ENCODE data around the gene FAM149B1.

FAM149B1 gene

GRCh38 chr10:73174148-73174925, 6.4 kb downstream of the FAM149B1 start:
- no peak for DNase-seq

GRCh38 chr10:73182568-73182967, 14.6 kb downstream of the FAM149B1 start:
- DNase-seq = no peak

GRCh38 chr10:73183667-73184281, 15.9 kb downstream of the FAM149B1 start:
- no peak for DNase-seq

DNA sequence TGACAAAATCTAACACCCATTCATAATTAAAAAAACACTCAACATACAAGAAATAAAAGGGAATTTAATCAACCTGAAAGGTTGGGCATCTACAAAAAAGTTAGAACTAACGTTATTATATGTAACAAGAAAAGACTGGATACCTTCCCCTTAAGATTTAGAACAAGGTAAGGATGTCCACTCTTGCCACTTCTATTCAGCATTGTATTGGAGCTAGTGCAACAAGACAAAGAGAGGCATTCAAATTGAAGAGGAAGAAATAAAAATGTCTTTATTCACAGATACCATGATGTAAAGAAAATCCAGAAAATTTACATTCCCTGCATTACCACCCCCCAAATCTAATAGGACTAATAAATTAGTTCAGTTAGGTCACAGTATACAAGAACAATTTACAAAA, 18.3 kb downstream of the FAM149B1 start:
- DNase-seq = no peak

DNA sequence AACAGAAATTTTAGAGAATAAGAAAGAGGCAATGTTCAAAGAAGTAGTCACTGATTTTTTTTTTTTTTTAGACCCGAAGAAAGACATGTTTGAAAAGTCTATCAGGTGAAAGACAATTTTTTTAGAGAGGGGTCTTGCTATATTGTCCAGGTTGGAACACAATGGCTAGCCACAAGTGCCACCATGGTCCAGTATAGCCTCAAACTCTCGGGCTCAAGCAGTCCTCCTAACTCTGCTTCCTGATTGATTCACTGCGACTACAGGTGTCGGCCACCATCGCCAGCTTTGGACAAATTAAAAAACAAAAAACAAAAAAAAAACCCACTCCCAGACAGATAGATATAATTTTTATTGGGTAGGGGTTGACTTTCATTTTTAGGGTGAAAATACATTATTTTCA, 22.3 kb downstream of the FAM149B1 start:
- DNase-seq = no peak

GRCh38 chr10:73205081-73205480, 37.2 kb downstream of the FAM149B1 start:
- DNase-seq = no peak

DNA sequence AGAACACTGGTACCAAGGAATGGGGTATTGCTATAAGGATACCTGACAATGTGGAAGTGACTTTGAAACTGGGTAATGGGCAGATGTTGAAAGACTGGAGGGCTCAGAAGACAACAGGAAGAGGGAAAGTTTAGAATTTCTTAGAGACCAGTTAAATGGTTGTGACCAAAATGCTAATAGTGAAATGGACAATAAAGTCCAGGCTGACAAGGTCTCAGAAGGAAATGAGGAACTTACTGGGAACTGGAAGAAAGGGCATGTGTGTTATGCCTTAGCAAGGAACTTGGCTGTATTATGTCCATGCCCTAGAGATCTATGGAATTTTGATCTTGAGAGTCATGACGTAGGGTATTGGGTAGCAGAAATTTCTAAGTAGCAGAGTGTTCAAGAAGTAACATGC, 38.0 kb downstream of the FAM149B1 start:
- no peak for DNase-seq

- no peak for DNase-seq
These were observed 38.5 kb downstream of the FAM149B1 start for GRCh38 chr10:73206385-73206784.

GRCh38 chr10:73207883-73208282, 40.0 kb downstream of the FAM149B1 start:
- DNase-seq = no peak

DNA sequence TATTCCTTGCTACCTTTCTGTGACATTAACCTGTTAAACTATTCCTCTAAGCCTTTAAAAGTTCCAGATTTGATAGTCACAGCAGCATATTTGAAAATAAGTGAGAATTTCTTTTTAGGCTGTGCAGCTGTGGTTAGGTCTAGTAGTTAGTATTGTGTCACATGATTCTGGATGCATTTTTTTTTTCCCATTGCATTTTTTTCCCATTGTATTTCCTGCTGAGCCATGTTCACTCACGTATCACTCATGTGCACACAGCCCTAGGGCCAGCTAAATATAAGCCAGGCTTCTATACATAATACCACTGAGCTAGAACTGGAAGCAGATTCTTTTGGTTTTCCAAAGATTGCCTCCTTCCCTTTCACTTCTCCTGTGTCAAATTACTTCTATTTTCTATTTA, 41.8 kb downstream of the FAM149B1 start:
- no peak for DNase-seq

DNA sequence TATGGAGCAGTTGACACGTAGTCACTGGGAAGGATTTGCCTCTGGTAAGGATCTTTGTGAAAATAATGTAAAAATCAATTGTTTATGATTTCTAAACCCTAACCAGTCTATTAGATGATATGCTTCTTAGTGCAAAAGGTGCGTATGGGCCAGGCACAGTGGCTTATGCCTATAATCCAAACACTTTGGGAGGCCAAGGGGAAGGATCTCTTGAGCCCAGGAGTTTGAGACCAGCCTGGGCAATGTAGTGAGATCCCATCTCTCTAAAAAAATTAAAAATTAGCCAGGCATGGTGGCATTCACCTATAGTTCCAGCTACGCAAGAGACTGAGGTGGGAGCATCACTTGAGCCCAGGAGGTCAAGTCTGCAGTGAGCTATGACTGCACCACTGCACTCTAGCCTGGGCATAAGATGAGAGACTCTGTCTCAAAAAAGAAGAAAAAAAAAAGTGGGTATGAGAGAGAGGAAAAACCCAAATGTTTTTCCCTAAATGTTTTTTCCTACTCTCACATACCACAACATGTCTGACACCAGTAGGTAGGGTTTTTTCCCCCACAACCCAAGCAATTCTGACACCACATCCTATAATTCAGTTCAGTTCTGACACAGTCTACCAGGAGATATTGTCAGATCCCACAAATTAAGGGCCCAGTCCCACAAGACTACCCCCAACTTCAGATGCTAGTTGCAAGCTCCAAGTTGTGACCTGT, 42.6 kb downstream of the FAM149B1 start:
- DNase-seq = no peak

GRCh38 chr10:73211106-73211811, 43.3 kb downstream of the FAM149B1 start:
- DNase-seq = no peak

DNA sequence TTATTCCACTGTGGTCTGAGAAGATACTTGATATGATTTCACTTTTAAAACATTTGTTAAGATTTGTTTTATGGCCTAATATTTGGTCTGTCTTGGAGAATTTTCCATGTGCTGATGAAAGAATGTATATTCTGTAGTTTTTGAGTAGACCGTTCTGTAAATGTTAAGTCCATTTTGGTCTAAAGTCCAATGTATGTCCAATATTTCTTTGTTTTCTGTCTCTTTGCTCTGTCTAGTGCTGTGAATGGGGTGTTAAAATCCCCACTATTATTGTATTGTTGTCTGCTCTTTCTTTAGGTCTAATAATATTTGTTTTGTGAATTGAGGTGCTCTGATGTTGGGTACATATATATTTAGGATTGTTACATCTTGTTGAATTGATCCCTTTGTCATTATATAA, 47.8 kb downstream of the FAM149B1 start:
- DNase-seq = no peak

DNA sequence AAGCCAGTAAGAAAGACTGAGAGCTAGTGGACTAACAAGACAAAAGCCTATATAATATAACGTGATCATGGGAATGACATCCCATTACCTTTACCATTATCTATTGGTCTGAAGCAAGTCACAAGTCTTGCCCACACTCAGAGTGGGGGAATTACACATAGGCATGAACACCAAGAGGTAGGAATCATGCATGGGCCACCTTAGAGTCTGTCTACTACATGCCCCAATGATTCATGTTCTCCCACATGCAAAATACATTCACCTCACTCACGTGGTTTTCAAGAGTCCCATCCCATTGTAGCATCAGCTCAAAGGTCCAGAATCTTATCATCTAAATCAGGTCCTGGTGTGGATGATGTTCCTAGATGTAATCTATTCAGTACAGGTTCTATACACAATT, 49.7 kb downstream of the FAM149B1 start:
- DNase-seq = no peak

DNA sequence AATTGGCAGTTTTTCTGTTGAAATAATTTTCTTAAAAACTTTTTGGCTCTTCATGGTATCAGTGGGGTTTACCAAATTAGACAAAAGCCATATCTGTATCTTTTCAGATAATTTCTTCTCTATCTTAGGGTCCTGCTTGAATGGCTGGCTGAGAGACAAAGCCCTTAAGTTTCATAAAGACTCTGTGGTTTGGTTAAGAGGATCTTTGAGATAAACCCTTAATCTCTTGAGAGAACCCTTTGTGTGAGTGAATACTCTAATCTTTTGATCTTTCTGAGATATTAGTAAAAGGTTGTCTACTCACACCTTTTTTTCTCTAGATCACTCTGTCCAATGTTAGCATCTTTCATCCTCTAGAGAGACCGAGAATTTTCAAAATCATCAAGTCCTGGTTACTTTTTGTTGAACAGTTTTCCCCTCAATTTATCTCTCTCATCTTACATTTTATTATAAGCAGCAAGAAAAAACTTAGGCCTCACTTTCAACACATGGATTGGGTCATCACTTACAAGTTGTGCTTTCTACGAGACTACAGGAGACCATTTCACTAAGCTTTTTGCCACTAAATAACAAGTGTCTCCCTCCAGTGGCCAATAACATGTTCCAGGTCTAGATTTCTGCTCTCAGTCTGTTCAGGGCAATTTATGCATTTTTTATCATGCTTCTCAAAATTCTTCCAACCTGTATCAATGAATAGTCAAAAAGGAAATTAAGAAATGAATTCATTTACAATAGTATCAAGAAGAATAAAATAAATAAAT, 50.7 kb downstream of the FAM149B1 start:
- DNase-seq = no peak

- DNase-seq = no peak
These were observed 51.5 kb downstream of the FAM149B1 start for GRCh38 chr10:73219384-73219783.

- no peak for DNase-seq
These were observed 53.1 kb downstream of the FAM149B1 start for GRCh38 chr10:73220989-73221388.

DNA sequence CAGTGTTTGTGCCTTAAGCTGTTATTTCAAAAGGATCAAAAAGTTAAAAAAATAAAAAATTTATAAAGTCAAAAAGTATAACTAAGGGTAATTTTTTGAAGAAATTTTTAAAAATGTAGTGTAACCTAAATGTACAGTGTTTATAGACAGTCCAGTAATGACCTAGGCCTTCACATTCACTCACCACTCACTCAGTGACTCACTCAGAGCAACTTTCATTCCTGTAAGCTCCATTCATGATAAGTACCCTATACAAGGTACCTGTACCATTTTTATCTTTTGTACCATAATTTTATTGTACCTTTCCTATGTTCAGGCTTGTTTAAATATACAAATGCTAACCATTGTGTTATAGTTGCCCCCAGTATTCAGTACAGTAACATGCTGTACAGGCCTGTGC, 57.6 kb downstream of the FAM149B1 start:
- DNase-seq = no peak

DNA sequence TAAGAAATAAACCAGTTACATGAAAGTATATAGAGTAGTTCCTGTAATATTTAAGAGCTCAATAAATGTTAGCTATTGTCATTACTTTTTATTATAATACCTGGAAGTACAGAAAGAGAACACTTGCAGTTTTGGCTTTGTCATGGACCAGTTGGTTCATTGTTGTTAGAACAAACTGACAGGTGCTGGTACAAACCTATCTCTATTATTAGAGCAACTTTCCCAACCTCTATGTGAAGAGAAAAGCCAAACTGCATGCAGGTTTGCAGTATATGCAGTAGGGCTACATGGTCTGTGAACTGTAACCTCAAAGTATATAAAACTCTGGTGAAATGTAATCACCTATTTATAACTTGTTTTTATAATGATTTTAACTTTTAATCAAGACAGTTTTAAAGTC, 58.7 kb downstream of the FAM149B1 start:
- no peak for DNase-seq

DNA sequence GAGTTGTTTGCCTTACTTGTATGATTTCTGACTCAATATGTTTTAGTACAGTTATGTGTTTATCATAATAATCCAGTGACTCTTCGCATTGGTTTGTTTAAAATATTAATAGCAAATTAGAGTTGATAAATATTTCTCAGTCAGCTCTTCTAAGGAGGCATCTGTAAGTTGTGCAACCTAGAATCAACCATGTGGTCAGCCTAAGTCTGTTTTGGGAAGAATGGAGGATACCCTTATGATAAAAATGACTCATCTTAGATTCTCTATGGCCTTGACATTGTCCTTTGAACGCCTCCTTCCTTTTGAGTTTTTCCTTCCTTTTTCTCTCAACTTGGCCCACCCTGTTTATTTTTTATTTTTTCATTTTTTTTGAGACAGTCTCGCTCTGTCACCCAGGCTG, 60.3 kb downstream of the FAM149B1 start:
- no peak for DNase-seq

GRCh38 chr10:73229567-73229966, 61.6 kb downstream of the FAM149B1 start:
- DNase-seq = no peak

GRCh38 chr10:73232887-73233286, 65.0 kb downstream of the FAM149B1 start:
- no peak for DNase-seq

- DNase-seq = no peak
These were observed 66.0 kb downstream of the FAM149B1 start for GRCh38 chr10:73233883-73234282.
